Glutamatergic neuron (in vitro differentiated cells): ENCODE results near the gene PEPD. TPM values are rescaled to one million over a fixed set of nuclear protein-coding genes. Genes with fewer than 3 reads are reported as not detected.
A peak's percentile ranks its signal among the peaks of the same experiment; 100 is the strongest.
"Not testable (repeated sequence)": the region's sequence is repeated elsewhere in the genome, so short reads cannot be mapped to it uniquely, and the experiment has no call there.

ENCODE experiments used
- DNase-seq: peaks from one replicate; pipeline ENCODE4 v3.0.0; 2022
- H3K27ac Mint-ChIP-seq: one replicate; pipeline ENCODE4 v1.8.0; 2020; ENCODE audit warnings: mild to moderate bottlenecking, mixed read lengths, inconsistent platforms; ENCODE audit not compliant: unreplicated experiment
- H3K27me3 Mint-ChIP-seq: one replicate; pipeline ENCODE4 v1.8.0; 2020; ENCODE audit warnings: mild to moderate bottlenecking, moderate library complexity, mixed read lengths, inconsistent platforms; ENCODE audit not compliant: unreplicated experiment
- H3K36me3 Mint-ChIP-seq: one replicate; pipeline ENCODE4 v1.8.0; 2020; ENCODE audit warnings: mild to moderate bottlenecking, mixed read lengths, inconsistent platforms; ENCODE audit not compliant: unreplicated experiment
- H3K4me1 Mint-ChIP-seq: one replicate; pipeline ENCODE4 v1.8.0; 2020; ENCODE audit warnings: mild to moderate bottlenecking, low read depth, mixed read lengths, inconsistent platforms; ENCODE audit not compliant: unreplicated experiment
- H3K4me3 Mint-ChIP-seq: one replicate; pipeline ENCODE4 v1.8.0; 2020; ENCODE audit warnings: mild to moderate bottlenecking, mixed read lengths, inconsistent platforms; ENCODE audit not compliant: unreplicated experiment
- H3K9me3 Mint-ChIP-seq: one replicate; pipeline ENCODE4 v1.8.0; 2020; ENCODE audit warnings: mild to moderate bottlenecking, moderate library complexity, mixed read lengths, inconsistent platforms; ENCODE audit not compliant: unreplicated experiment
- long read RNA-seq: library from polyadenylated mRNA; unstranded; transcript quantifications from one replicate; pipeline ENCODE4 v2.0.0, GENCODE V29; 2020; ENCODE audit not compliant: unreplicated experiment
- total RNA-seq: library from RNA; stranded (reverse); fragmentation: NEBNext Ultra II Directional; extraction: Animal tissue kit (Norgen Biotek cat#: 25700); gene quantifications from one replicate; pipeline ENCODE4 v1.2.1, GENCODE V29; 2021; ENCODE audit not compliant: unreplicated experiment
- TF ChIP-seq, protein P1 (sequence below): fragments of 200-600 bp; sonication (generic); IDR thresholded peaks from one replicate; pipeline ENCODE4 v1.5.0; 2021; ENCODE audit not compliant: partially characterized antibody, unreplicated experiment

Gene PEPD
- 93.3 TPM for total RNA-seq
- long read RNA-seq, transcript PEPD-201 (15 exons, 1,910 nt): major isoform, 184 of 215 reads
- long read RNA-seq, partial matches to known transcripts: 16 of 215 reads
- long read RNA-seq, other reads (novel, unspliced or antisense): 13 of 215 reads

DNA sequence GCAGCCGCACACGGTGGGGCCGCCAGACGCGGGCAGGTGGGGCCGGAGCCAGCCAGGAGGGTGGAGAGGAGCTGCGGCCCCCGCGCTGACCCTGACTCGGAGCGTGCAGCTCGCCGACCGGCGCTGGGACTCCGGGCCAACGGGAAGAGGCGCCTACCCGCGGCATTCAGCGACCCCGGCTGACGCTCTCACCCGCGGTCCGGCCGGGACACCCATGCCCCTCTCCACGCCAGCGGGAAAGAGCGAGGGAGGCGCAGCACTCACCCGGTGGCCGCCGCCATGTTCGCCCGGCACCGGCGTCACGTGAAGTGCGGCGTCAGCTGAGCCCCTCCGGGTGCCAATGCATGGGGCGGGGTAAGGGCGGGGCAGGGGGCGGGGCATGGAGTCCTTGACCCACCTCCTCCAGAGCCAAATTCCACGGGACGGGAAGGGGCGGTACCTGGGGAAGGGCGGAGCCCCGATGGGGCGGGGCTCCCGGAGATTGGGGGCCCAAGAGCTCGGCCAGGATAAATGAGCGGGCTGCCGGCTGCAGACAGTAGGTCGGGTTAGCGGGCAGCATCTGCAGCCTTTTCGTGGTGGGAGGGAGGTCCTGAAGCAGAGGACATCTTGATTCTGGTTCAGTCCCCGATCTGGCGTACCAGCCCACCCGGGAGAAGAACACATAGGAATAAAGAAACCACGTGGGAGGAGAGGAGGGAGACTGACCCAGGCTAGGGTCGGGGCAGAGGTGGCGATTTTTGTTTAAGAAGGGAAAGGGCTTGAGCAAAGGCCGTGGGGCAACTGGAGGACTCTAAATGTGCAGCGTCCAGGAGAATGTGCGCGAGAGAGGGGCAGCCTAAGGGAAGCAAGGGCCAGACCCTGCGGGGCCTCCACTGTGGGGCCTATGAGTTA, at the start of gene PEPD:
TSS of gene PEPD (minus strand) at position 312 of the 891 bp plus-strand sequence. CDS start at position 281, 31 bp downstream.
- DNase-seq: peak; percentile 92
- Mint-ChIP-seq H3K27ac (peak within 1 kb of the TSS; percentile 92), H3K27me3 (peaks cover 14% of the 10 kb centered on the region), H3K36me3 (no peaks in the 10 kb centered on the region), H3K4me1 (peaks cover 40% of the 10 kb centered on the region), H3K4me3 (peak within 1 kb of the TSS; percentile 96), H3K9me3 (peaks cover 11% of the 10 kb centered on the region)
- TF ChIP-seq, protein P1, sequence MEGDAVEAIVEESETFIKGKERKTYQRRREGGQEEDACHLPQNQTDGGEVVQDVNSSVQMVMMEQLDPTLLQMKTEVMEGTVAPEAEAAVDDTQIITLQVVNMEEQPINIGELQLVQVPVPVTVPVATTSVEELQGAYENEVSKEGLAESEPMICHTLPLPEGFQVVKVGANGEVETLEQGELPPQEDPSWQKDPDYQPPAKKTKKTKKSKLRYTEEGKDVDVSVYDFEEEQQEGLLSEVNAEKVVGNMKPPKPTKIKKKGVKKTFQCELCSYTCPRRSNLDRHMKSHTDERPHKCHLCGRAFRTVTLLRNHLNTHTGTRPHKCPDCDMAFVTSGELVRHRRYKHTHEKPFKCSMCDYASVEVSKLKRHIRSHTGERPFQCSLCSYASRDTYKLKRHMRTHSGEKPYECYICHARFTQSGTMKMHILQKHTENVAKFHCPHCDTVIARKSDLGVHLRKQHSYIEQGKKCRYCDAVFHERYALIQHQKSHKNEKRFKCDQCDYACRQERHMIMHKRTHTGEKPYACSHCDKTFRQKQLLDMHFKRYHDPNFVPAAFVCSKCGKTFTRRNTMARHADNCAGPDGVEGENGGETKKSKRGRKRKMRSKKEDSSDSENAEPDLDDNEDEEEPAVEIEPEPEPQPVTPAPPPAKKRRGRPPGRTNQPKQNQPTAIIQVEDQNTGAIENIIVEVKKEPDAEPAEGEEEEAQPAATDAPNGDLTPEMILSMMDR: no peak

DNA sequence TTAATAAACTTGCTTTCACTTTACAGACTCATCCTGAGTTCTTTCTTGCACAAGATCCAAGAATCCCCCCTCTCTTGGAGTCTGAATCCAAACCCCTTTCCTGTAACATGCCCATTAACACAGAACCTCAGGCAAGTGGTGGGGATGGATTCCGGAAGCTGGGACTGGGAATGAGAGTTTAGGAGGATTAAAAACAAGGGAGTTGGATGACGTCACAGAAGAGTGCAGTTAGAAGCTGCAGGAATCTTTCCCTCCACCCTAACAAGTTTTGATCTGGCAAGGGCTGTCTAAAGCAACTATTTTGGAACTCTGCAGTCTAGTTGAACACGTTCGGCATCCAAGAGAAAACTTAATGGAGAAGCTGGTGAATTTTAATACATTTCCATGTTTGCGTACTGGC, 48.2 kb upstream of the PEPD start:
- no peak overlapping the region for H3K4me3 Mint-ChIP-seq
- TF ChIP-seq, protein P1: no peak
- H3K36me3 Mint-ChIP-seq: peaks cover 9% of the 10 kb centered on the region
- no peak for DNase-seq
- H3K27ac Mint-ChIP-seq: no peak overlapping the region
- H3K27me3 Mint-ChIP-seq: no peaks in the 10 kb centered on the region
- H3K9me3 Mint-ChIP-seq: peaks cover 2% of the 10 kb centered on the region
- H3K4me1 Mint-ChIP-seq: peaks cover 13% of the 10 kb centered on the region

DNA sequence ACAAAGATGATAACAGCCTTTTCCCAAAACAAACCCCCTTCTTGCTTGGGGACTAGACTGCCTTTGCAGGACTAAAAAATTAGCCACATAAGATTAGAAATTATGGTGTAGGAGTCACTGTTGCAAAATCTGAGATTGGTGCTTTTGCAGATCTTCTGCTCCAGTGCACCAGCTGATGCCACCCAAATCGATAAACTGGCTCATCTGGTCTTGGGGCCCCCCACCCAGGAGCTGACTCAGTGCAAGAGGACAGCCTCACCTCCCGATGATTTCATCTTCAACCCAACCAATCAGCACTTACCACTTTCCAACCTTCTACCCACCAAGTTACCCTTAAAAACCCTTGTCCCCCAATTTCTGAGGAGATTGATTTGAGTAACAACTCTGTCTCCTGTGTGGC, 47.1 kb upstream of the PEPD start:
- TF ChIP-seq, protein P1: no peak
- DNase-seq: no peak
- no peak overlapping the region for H3K4me3 Mint-ChIP-seq
- H3K36me3 Mint-ChIP-seq: no peaks in the 10 kb centered on the region
- H3K4me1 Mint-ChIP-seq: peaks cover 14% of the 10 kb centered on the region
- no peak overlapping the region for H3K27ac Mint-ChIP-seq
- no peaks in the 10 kb centered on the region for H3K27me3 Mint-ChIP-seq
- H3K9me3 Mint-ChIP-seq: peaks cover 2% of the 10 kb centered on the region

DNA sequence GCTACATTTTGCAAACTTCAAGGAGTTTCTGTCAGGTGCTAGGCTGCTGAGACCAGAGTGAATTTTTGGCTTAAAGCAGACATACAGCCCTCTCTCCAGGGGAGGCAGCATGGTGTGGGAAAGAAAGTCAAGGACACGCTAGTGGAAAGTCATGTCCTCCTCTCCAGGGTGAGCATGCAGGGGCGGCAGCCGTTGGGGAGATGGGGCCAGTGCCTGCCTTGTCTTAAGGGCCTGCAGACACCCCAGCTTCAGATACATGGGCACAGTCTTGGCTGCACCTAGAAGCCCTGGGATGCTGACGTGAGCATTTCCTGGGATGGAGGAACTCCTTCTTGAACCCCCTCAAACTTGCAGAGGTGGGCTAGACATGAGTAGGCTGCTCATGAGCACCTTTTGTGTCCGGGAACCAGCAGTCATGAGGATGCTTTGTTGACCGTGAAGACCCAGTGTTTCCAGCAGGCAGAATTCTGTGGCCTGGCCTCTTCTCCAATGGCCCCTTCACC, 43.3 kb upstream of the PEPD start:
- no peak overlapping the region for H3K27ac Mint-ChIP-seq
- H3K4me1 Mint-ChIP-seq: peaks cover 10% of the 10 kb centered on the region
- peaks cover 2% of the 10 kb centered on the region for H3K9me3 Mint-ChIP-seq
- no peaks in the 10 kb centered on the region for H3K36me3 Mint-ChIP-seq
- DNase-seq: no peak
- TF ChIP-seq, protein P1: no peak
- H3K27me3 Mint-ChIP-seq: peaks cover 2% of the 10 kb centered on the region
- H3K4me3 Mint-ChIP-seq: no peak overlapping the region

DNA sequence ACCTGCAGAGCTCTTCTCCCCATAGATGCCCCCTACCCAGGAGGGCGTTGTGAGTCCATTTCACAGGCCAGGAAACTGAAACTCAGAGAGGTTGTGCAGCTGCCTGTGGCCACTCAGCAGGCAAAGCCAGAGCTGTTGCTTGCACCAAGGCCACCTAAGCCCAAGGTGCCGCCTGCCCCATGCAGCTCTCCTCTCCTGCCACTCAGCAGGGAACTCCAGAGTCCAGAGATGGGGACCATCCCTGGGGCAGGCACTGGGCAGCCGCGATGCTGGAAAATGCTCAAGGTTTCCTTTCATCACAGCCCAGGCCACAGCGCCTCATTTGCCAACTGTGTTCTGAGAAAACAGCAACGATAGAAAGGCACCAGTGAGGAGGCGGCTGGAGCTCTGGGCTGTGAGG, 41.0 kb upstream of the PEPD start:
- DNase-seq: no peak
- H3K4me3 Mint-ChIP-seq: no peak overlapping the region
- TF ChIP-seq, protein P1: no peak
- H3K4me1 Mint-ChIP-seq: peaks cover 8% of the 10 kb centered on the region
- H3K27ac Mint-ChIP-seq: no peak overlapping the region
- no peaks in the 10 kb centered on the region for H3K36me3 Mint-ChIP-seq
- no peaks in the 10 kb centered on the region for H3K9me3 Mint-ChIP-seq
- peaks cover 10% of the 10 kb centered on the region for H3K27me3 Mint-ChIP-seq

DNA sequence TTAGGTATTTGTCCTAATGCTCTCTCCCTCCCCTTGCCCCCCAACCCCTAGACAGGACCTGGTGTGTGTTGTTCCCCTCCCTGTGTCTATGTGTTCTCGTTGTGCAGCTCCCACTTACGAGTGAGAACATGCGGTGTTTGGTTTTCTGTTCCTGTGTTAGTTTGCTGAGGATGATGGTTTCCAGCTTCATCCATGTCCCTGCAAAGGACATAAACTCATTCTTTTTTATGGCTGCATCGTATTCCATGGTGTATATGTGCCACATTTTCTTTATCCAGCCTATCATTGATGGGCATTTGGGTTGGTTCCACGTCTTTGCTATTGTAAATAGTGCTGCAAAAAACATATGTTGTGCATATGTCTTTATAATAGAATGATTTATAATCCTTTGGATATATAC, 40.1 kb upstream of the PEPD start:
- not testable (repeated sequence) for H3K4me3 Mint-ChIP-seq, DNase-seq, H3K4me1 Mint-ChIP-seq, H3K36me3 Mint-ChIP-seq, H3K9me3 Mint-ChIP-seq, H3K27ac Mint-ChIP-seq
- peaks cover 12% of the 10 kb centered on the region for H3K27me3 Mint-ChIP-seq
